HPDE6-E6E7 (cell line): ENCODE results near the gene EMC1.
A peak's percentile ranks its signal among the peaks of the same experiment; 100 is the strongest.
"Not testable (repeated sequence)": the region's sequence is repeated elsewhere in the genome, so short reads cannot be mapped to it uniquely, and the experiment has no call there.

Experiments
- DNase-seq: peaks from one replicate; pipeline ENCODE4 v3.0.0; 2011; ENCODE audit warnings: missing footprints; ENCODE audit errors: extremely low spot score

Gene EMC1

DNA sequence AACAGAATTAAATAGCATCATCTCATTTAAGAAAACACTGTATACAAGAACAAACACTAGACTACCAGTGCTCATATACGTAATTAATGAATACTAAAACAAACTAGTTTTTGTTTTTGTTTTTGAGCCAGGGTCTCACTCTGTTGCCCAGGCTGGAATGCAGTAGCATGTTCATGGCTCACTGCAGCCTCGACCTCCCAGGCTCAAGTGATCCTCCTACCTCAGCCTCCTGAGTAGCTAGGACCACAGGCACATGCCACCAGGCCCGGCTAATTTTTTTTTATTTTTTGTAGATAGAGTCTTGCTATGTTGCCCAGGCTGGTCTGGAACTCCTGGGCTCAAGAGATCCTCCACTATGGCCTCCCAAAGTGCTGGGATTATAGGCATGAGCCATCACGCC is 34.7 kb downstream of the EMC1 start:
- DNase-seq, result not testable (repeated sequence)

DNA sequence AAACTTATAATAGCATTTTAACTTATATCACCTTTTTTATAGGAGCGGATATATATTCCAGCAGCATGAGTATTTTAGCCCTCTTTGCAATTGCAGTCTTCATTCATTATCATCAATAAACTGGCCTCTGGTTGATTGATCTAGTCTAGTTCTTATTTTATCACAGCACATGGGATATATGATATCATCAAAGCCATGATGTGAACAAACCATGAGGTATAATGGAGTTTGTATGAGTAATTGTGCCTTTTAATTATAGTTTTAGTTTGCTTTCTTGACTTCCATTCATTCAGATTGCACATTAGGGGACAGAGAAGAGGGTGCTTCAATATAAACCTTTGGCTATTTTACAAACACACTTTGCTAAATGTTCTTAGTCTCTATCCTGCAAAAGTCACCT is 37.7 kb downstream of the EMC1 start:
- no peak for DNase-seq

DNA sequence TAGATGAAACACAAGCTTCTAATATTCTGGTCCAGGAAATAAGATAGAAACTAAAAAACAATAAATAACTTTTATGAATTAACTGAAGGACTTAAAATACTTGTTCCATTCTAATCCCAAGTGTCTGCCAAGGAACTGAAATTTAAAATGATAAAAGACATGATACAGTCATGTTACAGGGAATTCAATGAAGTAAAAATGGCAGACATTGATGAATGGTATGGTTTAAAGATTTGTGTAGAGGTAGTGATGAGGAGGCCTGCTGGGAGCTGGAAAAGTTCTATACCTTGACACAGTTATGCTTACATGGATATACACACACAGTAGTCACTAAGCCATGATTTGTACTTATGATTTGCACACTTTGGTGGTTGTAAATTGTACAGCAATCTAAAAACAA is 39.2 kb downstream of the EMC1 start:
- no peak for DNase-seq

DNA sequence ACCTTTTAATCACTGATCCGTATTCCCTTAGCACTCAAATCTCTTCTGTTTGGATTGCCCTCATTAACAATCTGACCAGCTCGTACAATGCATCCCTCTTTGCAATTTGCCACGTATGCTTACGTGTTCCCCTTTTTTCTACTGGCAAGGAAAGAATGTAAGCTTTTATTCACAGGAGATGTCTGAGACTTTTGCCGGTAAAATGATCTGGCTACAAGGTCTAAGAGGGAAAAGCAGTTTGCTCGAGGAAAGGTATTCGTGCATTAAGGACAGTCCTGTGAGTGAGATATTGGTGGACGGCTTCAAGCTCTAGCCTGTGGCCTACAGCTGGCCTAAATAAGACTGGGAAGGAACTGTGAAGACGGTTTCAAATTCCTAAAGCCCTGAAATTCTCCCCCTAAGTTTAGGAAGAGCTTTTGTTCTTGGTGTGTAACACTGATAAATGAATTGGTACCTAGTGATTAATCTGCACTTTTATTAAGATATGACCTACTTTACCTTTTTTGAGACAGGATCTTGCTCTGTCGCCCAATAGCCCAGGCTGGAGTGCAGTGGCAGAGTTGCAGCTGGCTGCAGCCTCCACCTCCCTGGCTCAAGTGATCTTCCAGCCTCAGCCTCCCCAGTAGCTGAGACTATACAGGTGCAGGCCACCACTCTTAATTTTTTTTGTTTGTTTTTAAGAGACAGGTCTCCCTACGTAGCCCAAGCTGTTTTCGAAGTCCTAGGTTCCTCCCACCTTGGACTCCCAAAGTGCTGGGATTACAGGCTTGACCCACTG is 40.4 kb downstream of the EMC1 start:
- no peak for DNase-seq

DNA sequence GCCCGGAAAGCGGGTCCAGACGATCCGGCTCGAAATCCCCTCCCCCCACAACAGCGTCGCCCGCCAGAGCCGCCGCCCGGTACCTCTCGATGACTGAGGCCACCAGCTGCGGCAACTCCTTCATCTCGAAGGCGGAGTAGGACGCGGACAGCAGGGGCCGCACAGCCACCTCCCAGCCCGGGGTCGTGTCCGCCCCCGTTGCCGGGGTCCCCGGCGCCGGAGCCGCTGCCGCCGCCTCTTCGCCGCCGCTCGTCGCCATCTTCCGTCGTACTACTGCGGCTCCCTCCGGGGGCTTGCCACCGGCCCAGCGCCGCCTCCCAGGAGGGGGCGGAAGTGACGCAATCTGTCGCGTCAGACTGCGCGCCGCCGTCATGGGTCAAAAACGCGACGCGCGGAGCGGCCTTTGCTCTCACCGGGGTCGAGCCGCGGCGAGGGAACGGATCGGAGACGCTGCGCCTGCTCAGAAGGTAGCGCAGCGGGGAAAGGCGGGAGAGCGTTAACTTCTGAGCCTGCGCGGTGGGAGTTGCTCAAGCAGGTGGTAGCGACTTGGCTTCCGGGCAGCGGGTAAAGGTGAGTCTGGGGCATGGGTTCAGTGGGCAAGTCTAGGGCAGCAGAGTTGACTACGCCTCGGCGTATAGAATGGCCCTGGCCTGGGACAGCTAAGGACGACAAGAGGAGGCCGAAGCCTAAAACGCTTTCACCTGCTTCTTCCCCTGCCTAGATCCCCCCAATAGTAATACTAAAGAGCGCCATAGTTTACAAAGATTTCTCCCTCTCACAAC is 41.1 kb downstream of the EMC1 start, which contains the start of gene UBR4:
Gene UBR4 (minus strand): TSS at position 277 of the 782 bp plus-strand sequence. CDS start 18 bp downstream, at position 259.
- DNase-seq, result peak; percentile 88

DNA sequence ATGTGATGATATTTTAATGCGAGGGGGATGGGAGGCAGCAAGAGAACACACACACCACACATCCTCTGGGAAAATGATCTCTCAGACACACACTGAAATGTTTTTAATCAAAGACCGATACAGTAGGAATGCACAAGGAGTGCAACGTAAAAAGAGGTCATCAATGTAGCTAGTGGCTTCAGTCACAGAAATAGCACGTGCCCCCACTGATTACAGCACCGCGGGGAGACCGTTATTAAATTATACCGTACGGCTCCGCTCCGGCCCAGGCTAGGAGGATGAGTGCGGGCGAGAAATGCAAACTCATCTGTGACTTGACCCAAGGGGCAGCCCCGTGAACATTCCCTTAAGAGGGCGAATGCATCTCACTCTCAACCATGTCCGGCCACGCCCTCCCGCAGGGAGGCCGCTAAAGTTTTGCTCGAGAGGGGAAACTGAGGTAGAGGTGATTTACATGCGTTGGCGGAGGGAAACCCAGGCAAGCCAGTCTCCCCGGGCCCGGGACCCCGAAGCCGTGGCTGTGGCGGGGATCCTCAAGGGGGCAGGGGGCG is 41.8 kb downstream of the EMC1 start:
- DNase-seq, result peak; percentile 16

DNA sequence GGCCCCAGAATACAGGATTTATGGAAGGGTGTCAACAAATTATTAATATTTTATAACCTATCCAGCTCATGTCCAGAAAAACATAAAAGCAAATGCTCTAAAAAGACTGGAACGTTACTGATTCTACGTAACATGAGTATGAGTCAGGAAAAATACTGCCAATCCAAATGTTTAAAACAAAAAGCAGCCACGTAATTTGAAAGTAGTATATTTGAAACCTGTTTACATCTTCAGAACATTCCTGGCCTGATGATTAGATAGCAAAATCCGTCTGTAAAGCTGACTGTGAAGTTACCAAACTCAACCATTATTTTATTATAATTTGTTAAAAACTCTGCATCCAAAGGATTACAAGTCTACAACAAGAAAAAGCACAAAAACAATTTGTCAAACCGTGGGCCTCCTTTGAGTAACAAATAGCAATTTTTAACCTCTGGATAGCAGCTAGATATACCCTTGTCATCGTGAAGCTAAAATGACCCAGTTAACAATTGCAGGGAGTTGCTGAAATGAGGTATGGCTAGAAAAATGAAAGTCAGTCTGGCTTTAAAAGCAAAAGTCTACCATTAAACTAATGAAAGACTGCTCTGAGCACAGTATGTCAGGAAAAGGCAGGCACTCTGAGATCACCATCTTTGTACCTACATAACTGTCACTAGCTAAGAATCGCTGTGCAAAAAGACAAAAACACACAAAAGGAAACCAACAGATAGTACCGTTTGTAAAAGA is 42.5 kb downstream of the EMC1 start:
- DNase-seq, result no peak

DNA sequence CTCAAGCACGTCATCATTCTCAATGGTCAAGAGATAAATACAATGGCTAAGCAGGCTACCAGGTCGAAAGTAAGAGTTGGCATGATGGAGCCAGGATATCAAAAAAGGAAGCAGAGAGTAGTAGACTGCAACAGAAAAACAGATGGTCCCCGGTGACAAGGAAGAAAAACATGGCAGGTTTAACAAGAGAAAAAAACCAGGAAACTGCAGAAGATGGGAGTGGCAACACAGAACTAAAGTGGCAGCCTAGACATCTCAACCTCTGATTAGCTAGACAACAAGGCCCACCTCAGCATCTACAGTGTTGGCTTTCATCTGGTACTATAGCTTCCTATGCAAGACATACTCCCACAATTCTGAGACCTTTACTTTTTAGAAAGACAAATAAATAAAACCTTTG is 44.4 kb downstream of the EMC1 start:
- no peak for DNase-seq

DNA sequence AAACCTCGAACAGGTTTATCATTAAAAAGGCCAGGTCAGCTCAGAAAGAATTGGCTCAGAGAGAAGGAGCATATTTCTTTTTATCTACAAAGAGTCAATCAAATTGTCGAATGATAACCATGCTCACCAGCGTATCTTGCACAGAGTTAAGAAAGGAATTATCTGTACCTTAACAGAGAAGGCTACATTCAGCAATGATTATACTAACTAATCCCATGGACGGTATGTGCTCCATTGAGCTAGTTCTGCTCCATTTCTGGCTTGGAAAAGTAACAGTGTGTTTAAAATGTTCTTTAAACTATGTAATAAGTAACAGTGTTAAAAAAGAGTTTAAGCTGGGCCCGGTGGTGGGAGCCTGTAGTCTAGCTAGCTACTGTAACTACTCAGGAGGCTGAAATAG is 45.5 kb downstream of the EMC1 start:
- no peak for DNase-seq

DNA sequence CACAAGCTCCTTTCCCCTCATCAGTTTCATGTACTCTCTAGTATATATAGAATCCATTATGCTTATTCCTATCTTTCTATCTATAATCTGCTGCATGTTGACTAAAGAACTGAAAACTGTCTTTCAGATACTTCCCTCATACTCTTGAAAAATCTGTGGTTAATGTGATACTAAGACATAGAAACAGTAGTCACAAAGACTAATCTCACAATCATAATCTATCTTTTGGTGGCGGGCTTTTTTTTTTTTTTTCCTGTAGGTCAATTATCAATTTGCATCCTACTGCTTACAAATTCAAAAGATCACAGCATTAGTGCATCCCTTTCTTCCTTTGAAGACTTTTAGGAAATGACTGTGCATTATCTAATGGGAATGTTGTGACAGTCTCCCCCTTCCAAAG is 45.9 kb downstream of the EMC1 start:
- no peak for DNase-seq

DNA sequence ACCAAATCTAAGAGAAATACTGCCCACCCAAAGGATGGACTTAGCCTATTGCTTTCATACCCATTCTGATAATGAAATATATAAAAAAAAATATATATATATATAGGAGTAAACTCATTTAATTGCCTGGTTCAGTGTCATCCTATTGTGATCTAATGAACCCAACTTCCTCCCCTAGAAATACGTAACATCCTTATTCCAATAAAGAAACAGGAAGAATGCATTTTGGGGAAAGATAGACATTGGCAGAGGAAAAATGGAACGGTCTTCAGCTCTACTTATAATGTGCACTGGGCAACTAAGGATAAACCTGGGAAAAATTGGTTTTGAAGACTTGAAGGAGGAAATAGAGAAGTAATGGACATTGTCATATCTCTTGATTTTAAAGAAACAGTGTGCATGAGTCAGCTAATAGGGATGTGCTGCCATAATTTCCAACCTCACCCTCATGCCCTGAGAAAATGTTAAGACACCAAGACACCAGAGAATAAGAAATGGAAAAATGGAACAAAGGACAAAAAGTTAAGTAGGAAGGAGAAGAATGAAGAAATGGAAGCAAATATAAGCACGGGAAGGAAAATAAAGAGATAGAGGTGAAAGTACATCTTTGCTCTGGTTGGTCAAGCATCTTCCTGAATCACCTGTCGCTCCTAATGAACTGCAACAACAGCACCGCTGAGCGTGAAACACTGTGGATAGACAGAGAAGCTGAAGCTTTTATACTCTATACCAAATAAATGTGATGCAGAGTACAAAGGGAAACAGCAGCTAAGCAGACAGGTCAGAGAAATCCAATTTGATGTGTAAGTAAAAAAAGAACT is 46.7 kb downstream of the EMC1 start:
- no peak for DNase-seq

DNA sequence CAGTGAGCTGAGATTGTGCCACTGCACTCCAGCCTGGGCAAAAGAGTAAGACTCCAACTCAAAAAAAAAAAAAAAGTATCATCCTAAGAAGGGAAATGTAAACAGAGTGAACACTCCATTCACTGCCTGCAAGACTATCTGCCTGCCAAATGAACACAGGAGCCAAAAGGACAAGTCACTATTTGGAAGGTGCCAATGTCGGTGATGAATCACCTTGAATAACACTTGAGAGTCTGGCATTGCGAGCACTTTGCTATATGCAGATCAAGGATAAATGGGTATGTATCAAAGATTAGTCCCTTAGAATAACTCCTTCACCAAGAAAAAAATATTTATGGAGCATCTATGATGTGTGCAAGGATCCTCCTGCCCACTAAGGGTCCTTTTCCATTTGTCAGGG is 47.9 kb downstream of the EMC1 start:
- DNase-seq, result peak; percentile 16

DNA sequence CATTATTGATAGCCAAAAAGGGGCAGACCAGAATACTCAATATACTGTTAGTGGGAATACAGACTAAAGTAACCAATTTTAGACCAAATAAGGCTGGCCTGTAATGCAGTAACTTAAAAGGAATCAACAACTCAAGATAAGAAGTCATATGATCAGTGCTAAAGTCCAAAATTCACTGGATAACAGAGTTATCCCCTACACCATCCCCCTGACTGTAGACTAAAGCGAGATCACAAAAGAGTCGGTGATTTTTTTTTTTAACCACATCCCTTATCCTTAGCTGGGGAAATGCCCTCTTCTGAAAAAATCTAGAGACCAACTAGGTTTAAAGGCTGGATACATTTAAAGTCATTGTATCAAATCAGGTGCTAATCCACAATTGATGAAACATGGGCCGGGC is 48.9 kb downstream of the EMC1 start:
- DNase-seq, result no peak

DNA sequence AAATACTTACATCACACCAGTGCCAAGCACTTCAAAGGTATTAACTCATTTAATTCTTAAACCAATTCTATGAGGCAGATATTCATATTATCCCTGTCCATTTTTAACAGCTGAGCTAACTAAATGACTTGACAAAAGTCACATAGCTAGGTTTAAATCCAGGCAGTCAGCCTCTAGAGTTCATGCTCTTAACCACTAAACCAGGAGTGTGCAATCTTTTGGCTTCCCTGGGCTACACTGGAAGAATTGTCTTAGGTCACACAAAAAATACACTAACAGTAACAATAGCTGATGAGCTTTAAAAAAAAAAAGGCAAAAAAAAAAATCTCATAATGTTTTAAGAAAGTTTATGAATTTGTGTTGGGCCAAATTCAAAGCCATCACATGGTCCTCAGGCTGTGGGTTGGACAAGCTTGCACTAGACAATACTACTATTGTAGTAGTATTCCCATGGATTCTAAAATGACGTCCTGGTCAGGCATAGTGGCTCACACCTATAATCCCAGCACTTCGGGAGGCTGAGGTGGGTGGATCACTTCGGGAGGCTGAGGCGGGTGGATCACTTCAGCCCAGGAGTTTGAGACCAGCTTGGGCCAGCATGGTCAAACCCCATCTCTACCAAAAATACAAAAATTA is 51.2 kb downstream of the EMC1 start:
- DNase-seq, result no peak

DNA sequence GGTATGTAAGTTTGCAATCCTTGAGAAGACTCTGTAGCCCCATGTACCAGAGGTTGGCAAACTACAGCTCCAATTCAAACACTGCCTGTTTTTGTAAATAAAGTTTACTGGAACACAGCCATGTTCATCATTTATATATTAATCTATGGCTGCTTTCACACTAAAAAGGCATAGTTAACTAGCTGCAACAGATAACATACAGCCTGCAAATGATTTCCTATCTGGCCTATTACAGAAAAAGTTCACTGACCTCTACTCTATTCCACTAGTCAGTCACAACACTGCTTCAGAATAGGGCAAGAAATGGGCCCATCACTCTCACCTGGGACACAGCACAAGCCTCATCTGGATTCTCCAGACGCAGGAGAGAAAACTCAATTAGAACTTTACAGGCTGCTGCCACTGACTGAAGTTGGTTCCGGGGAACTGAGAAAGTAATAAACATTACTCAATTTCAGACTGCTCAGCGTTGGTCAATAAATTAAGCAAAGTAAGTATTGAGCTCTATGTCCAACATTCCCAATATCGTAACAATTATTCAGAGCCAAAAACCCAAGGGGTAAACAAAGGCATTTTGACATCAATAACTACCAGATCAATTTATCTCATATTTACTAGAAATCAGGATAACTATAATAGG is 51.9 kb downstream of the EMC1 start:
- DNase-seq, result no peak

DNA sequence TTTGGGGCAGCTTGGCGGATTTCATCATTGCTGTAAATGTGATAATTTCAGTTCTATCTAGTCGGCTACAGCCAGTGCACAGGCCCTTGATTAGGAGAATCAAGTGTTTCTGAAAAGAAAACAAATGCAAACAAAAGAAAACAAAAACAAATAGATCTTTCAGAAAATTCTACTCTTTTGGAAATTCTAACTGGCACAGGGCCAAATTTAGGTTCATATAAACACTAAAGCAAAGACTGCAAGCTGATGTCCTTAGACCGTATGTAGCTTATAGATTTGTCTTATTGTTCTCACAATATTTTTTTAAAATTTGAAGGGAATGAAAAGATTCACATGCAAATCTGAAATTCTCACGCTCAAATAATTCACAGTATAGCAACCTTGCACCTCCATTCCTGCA is 52.5 kb downstream of the EMC1 start:
- DNase-seq, result no peak

DNA sequence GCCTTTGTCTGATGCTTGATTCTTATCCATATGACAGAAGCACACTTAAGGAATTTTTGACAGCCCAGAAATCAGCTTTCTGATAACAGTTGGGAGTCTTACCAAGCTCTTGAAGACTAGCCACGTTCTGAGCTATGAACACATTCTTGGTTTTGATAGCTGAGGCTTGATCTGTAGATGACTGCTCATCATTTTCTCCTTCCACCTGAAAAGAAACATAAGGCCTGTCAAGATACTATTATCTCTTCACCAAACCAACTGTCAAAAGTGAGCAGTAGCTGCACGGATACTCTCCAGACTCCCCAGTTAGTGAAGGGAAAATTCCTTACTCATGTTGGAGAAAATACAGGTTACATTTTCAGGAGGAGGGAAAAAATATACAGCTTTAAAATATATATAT is 53.5 kb downstream of the EMC1 start:
- no peak for DNase-seq

DNA sequence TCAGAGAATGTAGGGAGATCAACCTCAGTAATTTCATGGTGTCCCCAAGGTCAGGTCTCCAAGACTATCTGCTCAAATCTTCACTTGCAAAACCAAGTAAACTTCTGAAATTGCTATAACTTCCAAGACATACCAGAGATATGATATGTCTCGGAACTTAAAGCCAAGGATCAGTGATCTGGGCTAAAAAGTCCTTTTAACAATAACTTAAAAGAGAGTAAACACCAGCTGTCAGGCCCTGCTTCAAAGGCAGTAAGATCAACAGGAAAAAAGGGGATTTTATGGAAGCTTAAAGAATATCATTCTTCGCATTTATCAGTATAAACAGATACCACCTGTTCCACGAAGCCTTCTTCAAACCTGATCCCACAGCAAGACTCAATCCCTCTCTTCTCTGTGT is 55.0 kb downstream of the EMC1 start:
- DNase-seq, result no peak

DNA sequence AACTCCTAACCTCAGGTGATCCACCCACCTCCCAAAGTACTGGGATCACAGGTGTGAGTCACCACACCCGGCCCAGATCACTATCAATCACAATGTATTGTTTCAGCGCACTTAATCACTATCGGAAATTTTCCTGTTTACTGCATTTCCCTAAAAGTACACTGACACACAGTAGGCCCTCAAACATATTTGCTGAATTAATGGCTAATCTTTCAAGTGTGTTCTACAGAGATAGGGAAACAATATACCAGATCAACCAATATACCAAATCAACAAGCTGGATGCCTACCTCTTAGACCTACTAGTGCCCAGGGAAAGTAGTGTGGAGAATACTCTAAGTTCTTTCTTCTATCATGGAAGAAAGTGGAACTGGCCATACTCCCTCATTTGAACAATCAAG is 58.3 kb downstream of the EMC1 start:
- no peak for DNase-seq

DNA sequence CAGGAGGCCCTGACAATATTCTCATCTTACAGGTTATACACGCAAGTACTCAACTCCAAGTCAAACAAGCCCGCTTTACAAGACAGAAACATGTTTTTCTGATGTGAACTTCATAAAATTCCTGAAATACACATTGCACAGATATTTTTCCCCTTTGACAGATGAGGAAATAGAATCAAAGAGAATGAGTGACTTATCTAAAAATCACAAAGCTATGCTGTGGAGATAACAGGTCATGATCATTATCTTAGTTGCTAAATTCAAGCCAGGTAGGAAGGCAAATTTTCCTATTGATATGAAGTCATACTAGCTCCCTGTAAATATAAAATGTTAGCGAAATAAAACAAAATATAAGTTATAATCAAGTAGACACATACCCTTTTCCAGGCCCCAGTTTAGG is 59.5 kb downstream of the EMC1 start:
- DNase-seq, result no peak
